Hepatic stellate cell (primary cell): ENCODE measurements around the gene FGL2.
"Not testable (repeated sequence)": the region's sequence is repeated elsewhere in the genome, so short reads cannot be mapped to it uniquely, and the experiment has no call there.

Experiments
- DNase-seq: peaks from one replicate; pipeline ENCODE4 v3.0.0; 2011; ENCODE audit warnings: low spot score

FGL2 gene

DNA sequence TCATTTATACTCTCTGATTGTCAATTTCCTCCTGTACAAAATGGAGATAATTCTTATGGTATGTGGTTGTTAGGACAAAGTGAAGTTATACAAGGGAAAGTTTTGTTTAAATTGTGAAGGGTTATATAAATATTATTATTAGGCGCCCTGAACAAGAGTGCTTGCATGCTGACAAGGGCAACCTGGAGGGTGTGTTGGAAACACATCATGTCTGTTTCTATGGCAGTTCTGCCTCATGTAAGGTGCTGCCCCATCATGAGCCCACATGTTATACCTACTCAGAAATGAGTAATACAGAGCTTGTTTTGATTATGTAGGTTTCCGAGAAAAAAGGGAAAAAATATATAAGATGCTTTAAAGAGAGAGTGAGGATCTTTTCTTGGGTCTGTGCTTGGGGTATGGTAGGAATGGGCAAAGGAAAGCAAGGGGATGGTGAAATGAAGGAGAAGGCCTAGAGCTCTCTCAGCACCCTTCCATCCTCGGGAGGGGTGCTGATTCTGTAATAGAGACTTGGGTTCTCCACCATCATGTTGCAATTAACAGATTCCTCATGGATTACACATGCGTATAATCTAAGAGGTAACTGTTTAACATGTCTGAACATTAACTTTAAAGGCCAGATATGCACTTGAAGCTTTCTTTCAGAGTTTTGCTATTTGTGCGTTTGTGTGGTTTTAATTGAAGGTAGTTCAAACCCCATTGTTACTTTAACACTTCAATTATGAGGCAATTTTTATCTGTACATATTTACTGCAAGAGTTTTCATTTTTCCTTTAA is 43.8 kb downstream of the FGL2 start:
- not testable (repeated sequence) for DNase-seq

DNA sequence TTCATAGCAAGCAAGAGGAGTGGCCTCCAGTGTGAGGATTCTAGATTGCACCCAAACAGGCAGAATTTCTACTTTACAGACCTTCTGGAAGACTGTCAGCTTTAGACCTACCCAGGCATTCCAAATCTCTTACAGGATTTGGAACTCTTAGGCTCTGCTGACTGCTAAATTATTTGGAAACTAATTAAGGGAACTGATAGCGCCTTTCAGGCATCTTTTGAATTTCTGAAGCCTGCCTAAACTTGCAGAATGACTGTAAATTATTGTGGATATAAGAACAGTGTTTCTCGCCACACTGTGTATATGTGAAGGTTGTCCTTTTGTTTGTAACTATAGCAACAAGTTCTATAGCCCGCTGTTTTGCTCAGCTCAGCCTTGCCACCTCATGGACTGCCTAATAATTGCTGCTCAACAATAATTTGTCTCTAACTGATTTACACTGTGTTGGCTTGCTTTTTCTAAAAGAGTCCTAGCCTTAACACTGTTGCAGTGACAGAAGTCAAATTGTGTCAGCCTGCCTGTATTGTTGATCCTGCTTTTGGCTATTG is 44.6 kb downstream of the FGL2 start:
- not testable (repeated sequence) for DNase-seq

DNA sequence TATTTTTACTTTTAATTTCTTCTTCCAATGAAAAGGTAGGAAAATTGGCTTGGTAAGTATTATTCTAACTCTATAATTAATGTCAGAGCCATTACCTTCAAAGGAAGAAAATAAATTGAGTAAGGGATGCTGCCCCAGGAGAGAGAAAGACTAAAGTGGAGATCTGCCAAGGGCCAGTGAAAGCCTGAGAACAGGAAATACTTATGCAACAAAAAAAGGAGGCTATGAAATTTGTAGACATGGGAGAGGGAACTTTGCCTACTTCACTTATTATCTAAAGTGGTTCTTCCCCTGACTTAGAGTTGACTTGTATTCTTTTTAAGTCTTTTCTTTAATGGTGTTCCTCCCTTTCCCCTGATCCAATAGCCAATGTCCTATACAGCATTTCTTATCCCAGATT is 47.4 kb downstream of the FGL2 start:
- not testable (repeated sequence) for DNase-seq
